22Rv1 (cell line): ENCODE measurements around the gene MCOLN1.

ENCODE experiments used
- H3K27ac ChIP-seq: fragments of 450-650 bp; 2 replicates; pipeline ENCODE4 v1.5.1; 2017
- ZFX ChIP-seq: fragments of 450-650 bp; IDR thresholded peaks from 2 replicates; pipeline ENCODE4 v1.6.1; 2017; ENCODE audit warnings: antibody characterized with exemption, borderline replicate concordance
- TF ChIP-seq, protein P1 (sequence below): fragments of 450-650 bp; IDR thresholded peaks from 2 replicates; pipeline ENCODE4 v1.5.1; 2017; ENCODE audit warnings: mild to moderate bottlenecking

MCOLN1 gene

DNA sequence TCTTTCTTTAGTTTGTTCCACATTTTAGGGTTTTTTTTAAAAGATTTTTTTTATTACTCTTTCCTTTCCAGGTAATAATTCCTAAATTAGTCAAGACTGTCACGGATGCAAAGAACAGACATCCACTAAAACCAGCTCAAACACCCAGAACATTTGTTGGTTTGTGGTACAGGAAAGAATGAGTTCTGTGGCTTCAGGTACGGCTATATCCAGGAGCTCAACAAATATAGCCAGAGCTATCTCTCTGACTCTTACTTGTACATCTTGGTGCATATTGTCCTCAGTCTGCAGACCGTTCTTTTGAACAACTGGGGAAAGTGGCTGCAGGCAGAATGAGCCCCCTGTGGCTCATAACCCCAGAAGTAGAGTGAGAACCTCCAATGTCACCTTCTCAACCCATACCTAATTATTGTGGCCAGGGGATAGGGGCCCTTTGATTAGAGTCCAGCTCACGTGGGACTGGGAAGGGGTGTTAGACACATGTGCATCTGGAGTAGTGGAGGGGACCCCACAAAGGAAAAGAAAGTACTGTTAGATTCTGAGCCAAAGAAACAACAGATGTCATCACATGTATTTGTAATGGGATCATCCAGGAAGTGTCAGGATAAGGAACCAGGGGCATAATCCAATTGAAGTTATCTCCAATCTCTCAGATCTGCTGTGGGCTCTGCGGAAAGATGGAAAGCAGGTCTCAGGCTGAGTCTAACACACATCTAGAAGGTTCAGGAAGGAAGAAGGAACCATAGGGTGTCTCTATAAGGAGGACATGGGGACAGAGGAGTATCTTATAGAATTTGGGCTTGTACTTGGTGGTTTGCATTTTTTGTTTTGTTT is 8.4 kb upstream of the MCOLN1 start:
- TF ChIP-seq ZFX, result no peak
- TF ChIP-seq, protein P1, sequence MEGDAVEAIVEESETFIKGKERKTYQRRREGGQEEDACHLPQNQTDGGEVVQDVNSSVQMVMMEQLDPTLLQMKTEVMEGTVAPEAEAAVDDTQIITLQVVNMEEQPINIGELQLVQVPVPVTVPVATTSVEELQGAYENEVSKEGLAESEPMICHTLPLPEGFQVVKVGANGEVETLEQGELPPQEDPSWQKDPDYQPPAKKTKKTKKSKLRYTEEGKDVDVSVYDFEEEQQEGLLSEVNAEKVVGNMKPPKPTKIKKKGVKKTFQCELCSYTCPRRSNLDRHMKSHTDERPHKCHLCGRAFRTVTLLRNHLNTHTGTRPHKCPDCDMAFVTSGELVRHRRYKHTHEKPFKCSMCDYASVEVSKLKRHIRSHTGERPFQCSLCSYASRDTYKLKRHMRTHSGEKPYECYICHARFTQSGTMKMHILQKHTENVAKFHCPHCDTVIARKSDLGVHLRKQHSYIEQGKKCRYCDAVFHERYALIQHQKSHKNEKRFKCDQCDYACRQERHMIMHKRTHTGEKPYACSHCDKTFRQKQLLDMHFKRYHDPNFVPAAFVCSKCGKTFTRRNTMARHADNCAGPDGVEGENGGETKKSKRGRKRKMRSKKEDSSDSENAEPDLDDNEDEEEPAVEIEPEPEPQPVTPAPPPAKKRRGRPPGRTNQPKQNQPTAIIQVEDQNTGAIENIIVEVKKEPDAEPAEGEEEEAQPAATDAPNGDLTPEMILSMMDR, result no peak
- H3K27ac ChIP-seq, result 0 out of 2 replicates have a peak overlapping the region, but pooled peaks have one; percentile 56

DNA sequence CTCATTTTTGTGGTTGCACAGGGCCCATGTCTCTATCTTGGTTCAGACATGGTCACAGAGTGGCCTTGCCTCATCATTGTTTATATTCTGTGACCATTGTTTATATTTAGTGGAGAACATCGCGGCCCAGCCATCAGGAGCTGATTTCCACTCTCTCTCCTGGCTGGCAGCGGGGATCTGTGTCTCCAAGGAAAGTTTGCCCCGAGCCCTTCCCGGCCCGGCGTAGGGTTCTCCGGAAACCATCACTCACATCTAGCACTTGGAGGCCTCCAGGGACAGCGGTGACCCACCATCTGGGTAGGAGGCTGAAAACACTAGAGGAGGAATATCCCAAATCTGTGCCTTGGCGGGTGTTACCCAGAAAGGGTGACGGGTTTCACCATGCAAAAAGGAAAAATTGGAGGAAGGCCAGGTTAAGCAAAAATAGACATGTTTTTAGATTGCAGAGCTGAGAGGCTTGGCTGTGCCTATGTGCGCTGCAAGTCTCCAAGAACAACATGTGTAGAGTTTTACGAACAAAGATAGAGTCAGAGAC is 7.2 kb upstream of the MCOLN1 start:
- no peak for TF ChIP-seq ZFX
- TF ChIP-seq, protein P1, result no peak

DNA sequence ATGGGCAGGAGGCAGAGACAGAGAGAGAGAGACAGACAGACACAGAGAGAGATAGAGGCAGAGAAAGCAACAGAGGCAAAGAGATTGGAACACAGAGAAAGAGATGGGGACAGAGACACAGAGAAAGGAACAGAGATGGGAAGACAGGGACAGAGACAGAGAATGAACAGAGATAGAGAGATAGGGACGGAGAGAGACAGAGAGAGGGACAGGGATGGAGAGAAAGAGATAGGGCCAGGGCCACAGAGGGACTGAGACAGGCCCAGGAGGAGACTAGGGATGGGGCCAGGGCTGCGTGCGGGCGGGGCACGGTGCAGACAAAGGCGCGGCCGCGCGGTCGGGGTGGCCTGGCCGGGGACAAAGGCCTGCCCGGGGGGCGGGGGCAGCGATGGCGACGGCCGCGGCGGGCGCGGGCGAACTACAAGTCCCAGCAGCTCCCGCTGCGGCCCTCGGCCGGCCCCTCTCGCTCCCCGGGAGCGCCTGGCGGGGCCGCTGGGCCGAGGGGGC is 6.7 kb upstream of the MCOLN1 start, which contains the start of gene ZNF358:
Gene ZNF358 (plus strand): TSS at position 459 of the 507 bp plus-strand sequence. CDS start 3,140 bp downstream, outside the sequence.
- no peak for TF ChIP-seq ZFX
- TF ChIP-seq, protein P1, result no peak
- H3K27ac ChIP-seq, result peak within 1 kb of the TSS; percentile 56

More for the DNA sequence above, 7.2 kb upstream of the MCOLN1 start:
- peak overlapping the region; percentile 56 for H3K27ac ChIP-seq

DNA sequence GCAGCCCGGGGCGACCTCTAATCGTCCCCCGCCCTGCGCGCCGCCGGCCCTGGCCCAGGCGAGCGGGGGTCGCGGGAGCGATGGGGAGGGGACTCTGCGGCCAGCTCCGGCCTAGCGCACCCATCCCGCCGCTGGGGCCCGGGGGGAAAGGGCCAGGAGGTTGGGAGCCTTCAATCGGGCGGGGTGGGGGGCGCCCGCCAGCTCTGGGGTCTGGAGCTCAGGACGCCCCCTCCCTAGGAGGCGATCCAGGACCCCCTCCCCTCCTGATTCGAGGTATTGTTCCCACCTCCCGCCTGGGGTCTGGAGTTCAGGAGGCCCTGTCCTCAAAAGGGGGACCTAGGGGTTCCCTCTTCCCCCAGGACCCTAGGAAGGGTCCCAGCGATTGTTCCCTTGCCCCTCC is 6.1 kb upstream of the MCOLN1 start:
- TF ChIP-seq, protein P1, result no peak
- no peak for TF ChIP-seq ZFX
- H3K27ac ChIP-seq, result peak overlapping the region; percentile 56

DNA sequence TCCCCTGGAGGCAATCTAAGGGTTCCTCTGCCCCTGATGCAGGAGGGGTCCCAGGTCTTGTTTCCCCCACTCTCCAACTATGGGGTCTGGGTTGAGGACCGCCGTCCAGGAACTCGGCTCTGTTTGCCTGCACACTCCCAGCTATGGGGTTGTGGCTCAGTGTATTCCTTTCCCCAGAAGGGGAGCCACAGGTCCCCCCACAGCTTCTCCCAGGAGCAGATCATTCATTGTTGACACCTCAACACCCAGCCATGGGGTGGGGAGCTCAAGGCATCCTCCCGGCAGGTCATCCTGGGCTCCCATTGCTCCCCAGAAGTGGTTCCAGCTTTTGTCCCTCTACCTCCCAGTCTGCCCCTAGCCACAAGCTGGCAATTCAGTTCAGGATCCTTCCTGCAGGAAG is 5.5 kb upstream of the MCOLN1 start:
- TF ChIP-seq, protein P1, result no peak
- TF ChIP-seq ZFX, result no peak
- H3K27ac ChIP-seq, result peak overlapping the region; percentile 56; the same call in 1 of the 2 replicates

DNA sequence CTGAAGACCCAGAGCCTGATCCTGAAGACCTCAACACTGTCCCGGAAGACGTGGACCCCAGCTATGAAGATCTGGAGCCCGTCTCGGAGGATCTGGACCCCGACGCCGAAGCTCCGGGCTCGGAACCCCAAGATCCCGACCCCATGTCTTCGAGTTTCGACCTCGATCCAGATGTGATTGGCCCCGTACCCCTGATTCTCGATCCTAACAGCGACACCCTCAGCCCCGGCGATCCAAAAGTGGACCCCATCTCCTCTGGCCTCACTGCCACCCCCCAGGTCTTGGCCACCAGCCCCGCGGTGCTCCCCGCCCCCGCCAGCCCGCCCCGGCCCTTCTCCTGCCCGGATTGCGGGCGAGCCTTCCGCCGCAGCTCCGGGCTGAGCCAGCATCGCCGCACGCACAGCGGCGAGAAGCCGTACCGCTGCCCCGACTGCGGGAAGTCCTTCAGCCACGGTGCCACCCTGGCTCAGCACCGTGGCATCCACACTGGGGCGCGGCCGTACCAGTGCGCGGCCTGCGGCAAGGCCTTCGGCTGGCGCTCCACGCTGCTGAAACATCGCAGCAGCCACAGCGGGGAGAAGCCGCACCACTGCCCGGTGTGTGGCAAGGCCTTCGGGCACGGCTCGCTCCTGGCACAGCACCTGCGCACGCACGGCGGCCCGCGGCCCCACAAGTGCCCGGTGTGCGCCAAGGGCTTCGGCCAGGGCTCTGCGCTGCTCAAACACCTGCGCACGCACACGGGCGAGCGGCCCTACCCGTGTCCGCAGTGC is 2.9 kb upstream of the MCOLN1 start:
- TF ChIP-seq, protein P1, result no peak
- TF ChIP-seq ZFX, result no peak
- no peak overlapping the region for H3K27ac ChIP-seq
